HepG2 (cell line): ENCODE measurements around the gene DNAI2.

Experiments used
- ASH2L ChIP-seq: fragments of 300-600, 200-600 bp; sonication (generic); IDR thresholded peaks from 2 replicates; pipeline ENCODE4 v1.7.0; 2017; ENCODE audit warnings: low read depth, mild to moderate bottlenecking, moderate library complexity, mixed read lengths, low read length; ENCODE audit not compliant: insufficient read length
- KDM5B ChIP-seq: sonication (generic); formaldehyde crosslinking; IDR thresholded peaks from 2 replicates; pipeline ENCODE4 v1.4.0; 2020; ENCODE audit warnings: missing genetic modification reagents, mild to moderate bottlenecking, borderline replicate concordance
- NR2C2 ChIP-seq: sonication (generic); formaldehyde crosslinking; IDR thresholded peaks from 2 replicates; pipeline ENCODE4 v1.4.0; 2020; ENCODE audit warnings: missing genetic modification reagents, mild to moderate bottlenecking, moderate library complexity, borderline replicate concordance
- ZBTB4 ChIP-seq: sonication (generic); formaldehyde crosslinking; IDR thresholded peaks from 2 replicates; pipeline ENCODE4 v1.4.0; 2020; ENCODE audit warnings: missing genetic modification reagents, mild to moderate bottlenecking, borderline replicate concordance

- no peak for TF ChIP-seq KDM5B (CRISPR knock-in tag)
- no peak for TF ChIP-seq NR2C2
- no peak for TF ChIP-seq ZBTB4
- no peak for TF ChIP-seq ASH2L
These were observed 2.0 kb downstream of the DNAI2 start for GRCh38 chr17:74276051-74276476.
